SK-N-MC (cell line): Measurements from ENCODE around the gene RGL3.

ENCODE experiments used
- EZH2 ChIP-seq: fragments of 200-600 bp; sonication (generic); IDR thresholded peaks from one replicate; pipeline ENCODE4 v1.6.1; 2017; ENCODE audit warnings: antibody characterized with exemption
- FOXP2 ChIP-seq: optimal IDR thresholded peaks from 2 replicates; pipeline ENCODE3; 2011; ENCODE audit warnings: mild to moderate bottlenecking, moderate library complexity; ENCODE audit not compliant: insufficient read depth; ENCODE audit errors: extremely low read length, control extremely low read depth

GRCh38 chr19:11416346-11417052 lies 2.6 kb downstream of the RGL3 start:
- TF ChIP-seq EZH2: no peak
- TF ChIP-seq FOXP2: no peak
